IMR-90 (cell line): ENCODE results near the gene MEF2A. TPM values are rescaled to one million over a fixed set of nuclear protein-coding genes. Genes with fewer than 3 reads are reported as not detected.

Experiments
- ATAC-seq: fragments of 200-7000 bp; cut with Tn5 transposase; 2 replicates; pipeline ENCODE4 v1.9.1; 2020; ENCODE audit warnings: low read depth, mild to moderate bottlenecking, moderate library complexity
- BruUV-seq: library from RNA; stranded (reverse); fragments of 400-500 nt; replicated peaks from 2 replicates; lab custom pipeline; 2021; lab: Mats Ljungman, UMichigan
- CTCF ChIA-PET: fragments of 300-600 bp; formaldehyde crosslinking; extraction: SDS; loops from one replicate; lab custom pipeline; 2021; ENCODE audit warnings: antibody characterized with exemption; lab: Yijun Ruan, JAX
- POLR2A ChIA-PET: fragments of 300-600 bp; sonication (Branson Sonifier 250); formaldehyde crosslinking; loops from one replicate; lab custom pipeline; 2022; ENCODE audit warnings: antibody characterized with exemption; ENCODE audit not compliant: unreplicated experiment; lab: Charles Lee
- DNase-seq: peaks from one replicate; pipeline ENCODE4 v3.0.0; 2013
- H2AFZ ChIP-seq: replicated peaks from 2 replicates; pipeline ENCODE3; 2013; ENCODE audit warnings: low read length, mild to moderate bottlenecking; ENCODE audit not compliant: poor library complexity
- H2AK5ac ChIP-seq: 2 replicates; pipeline ENCODE4 v1.6.1; 2013; ENCODE audit warnings: low read depth, low read length, inconsistent platforms
- H2AK9ac ChIP-seq: replicated peaks from 2 replicates; pipeline ENCODE3; 2013; ENCODE audit warnings: mild to moderate bottlenecking, low read depth, low read length, moderate library complexity; ENCODE audit not compliant: poor library complexity
- H2BK120ac ChIP-seq: 2 replicates; pipeline ENCODE4 v1.6.1; 2013; ENCODE audit warnings: low read depth, low read length, inconsistent platforms
- H2BK15ac ChIP-seq: 3 replicates; pipeline ENCODE4 v1.6.1; 2013; ENCODE audit warnings: low read depth, low read length, inconsistent platforms
- H2BK20ac ChIP-seq: 2 replicates; pipeline ENCODE4 v1.6.1; 2013; ENCODE audit warnings: low read depth, mild to moderate bottlenecking, inconsistent platforms, low read length, moderate library complexity
- H2BK5ac ChIP-seq: 2 replicates; pipeline ENCODE4 v1.6.1; 2013; ENCODE audit warnings: mild to moderate bottlenecking, low read depth, low read length, inconsistent platforms; ENCODE audit not compliant: poor library complexity, severe bottlenecking
- H3K14ac ChIP-seq: replicated peaks from 2 replicates; pipeline ENCODE4 v1.6.1; 2013; ENCODE audit warnings: low read depth, low read length, inconsistent platforms
- H3K18ac ChIP-seq: 2 replicates; pipeline ENCODE4 v1.6.1; 2013; ENCODE audit warnings: low read depth, low read length, control low read depth
- H3K23ac ChIP-seq: 2 replicates; pipeline ENCODE4 v1.6.1; 2013; ENCODE audit warnings: low read depth, low read length, inconsistent platforms
- H3K27ac ChIP-seq: 2 replicates; pipeline ENCODE4 v1.5.1; 2013; ENCODE audit warnings: mild to moderate bottlenecking, control low read depth, low read length; ENCODE audit not compliant: insufficient read depth
- H3K27me3 ChIP-seq: 2 replicates; pipeline ENCODE4 v1.6.1; 2013; ENCODE audit warnings: low read length; ENCODE audit not compliant: control insufficient read depth, insufficient read depth
- H3K36me3 ChIP-seq: 2 replicates; pipeline ENCODE4 v1.6.1; 2013; ENCODE audit warnings: low read length, mixed read lengths; ENCODE audit not compliant: control insufficient read depth, insufficient read depth
- H3K4ac ChIP-seq: 2 replicates; pipeline ENCODE4 v1.6.1; 2013; ENCODE audit warnings: low read depth, low read length, inconsistent platforms
- H3K4me1 ChIP-seq: 2 replicates; pipeline ENCODE4 v1.6.1; 2013; ENCODE audit warnings: low read length, mixed read lengths; ENCODE audit not compliant: control insufficient read depth, insufficient read depth
- H3K4me2 ChIP-seq: 2 replicates; pipeline ENCODE4 v1.6.1; 2013; ENCODE audit warnings: low read depth, mild to moderate bottlenecking, control low read depth, low read length, moderate library complexity
- H3K4me3 ChIP-seq: 2 replicates; pipeline ENCODE4 v1.5.1; 2013; ENCODE audit warnings: low read depth, mild to moderate bottlenecking, control low read depth, low read length, moderate library complexity; ENCODE audit not compliant: insufficient read depth
- H3K56ac ChIP-seq: 2 replicates; pipeline ENCODE4 v1.6.1; 2013; ENCODE audit warnings: low read length, inconsistent platforms; ENCODE audit not compliant: insufficient read depth; ENCODE audit errors: extremely low read depth
- H3K79me1 ChIP-seq, 2 experiments: 2 replicates each; pipeline ENCODE4 v1.6.1; 2013; ENCODE audit warnings: low read length in 2 of 2, inconsistent platforms in 1 of 2, low read depth in 1 of 2
- H3K9ac ChIP-seq: 2 replicates; pipeline ENCODE4 v1.6.1; 2013; ENCODE audit warnings: low read depth, low read length, control low read depth
- H3K9me1 ChIP-seq: 2 replicates; pipeline ENCODE4 v1.6.1; 2013; ENCODE audit warnings: low read length, inconsistent platforms; ENCODE audit not compliant: insufficient read depth
- H3K9me3 ChIP-seq: 2 replicates; pipeline ENCODE4 v1.6.1; 2013; ENCODE audit warnings: low read length; ENCODE audit not compliant: control insufficient read depth, insufficient read depth
- H4K20me1 ChIP-seq: 2 replicates; pipeline ENCODE4 v1.6.1; 2013; ENCODE audit warnings: low read length, inconsistent platforms; ENCODE audit not compliant: insufficient read depth
- H4K5ac ChIP-seq: 2 replicates; pipeline ENCODE4 v1.6.1; 2013; ENCODE audit warnings: mild to moderate bottlenecking, low read depth, low read length, control low read depth
- H4K8ac ChIP-seq, 2 experiments: 2 replicates each; pipeline ENCODE4 v1.6.1; 2013; ENCODE audit warnings: low read depth in 2 of 2, low read length in 2 of 2, control low read depth in 1 of 2, inconsistent platforms in 1 of 2
- H4K91ac ChIP-seq: 2 replicates; pipeline ENCODE4 v1.6.1; 2013; ENCODE audit warnings: low read depth, low read length, inconsistent platforms; ENCODE audit not compliant: insufficient read depth
- BHLHE40 ChIP-seq: fragments of 150-350 bp; IDR thresholded peaks from 2 replicates; pipeline ENCODE4 v1.6.1; 2016; ENCODE audit warnings: mild to moderate bottlenecking, low read depth, low read length
- CEBPB ChIP-seq: IDR thresholded peaks from 2 replicates; pipeline ENCODE4 v1.6.1; 2012; ENCODE audit warnings: low read depth, low read length, improper control_type of control experiment
- CHD1 ChIP-seq: IDR thresholded peaks from 2 replicates; pipeline ENCODE4 v1.6.1; 2012; ENCODE audit warnings: low read depth, low read length, improper control_type of control experiment
- CTCF ChIP-seq: conservative IDR thresholded peaks from 2 replicates; pipeline ENCODE4 v1.5.1; 2012; ENCODE audit warnings: mild to moderate bottlenecking, low read depth, low read length, improper control_type of control experiment
- ELK1 ChIP-seq: fragments of 150-350 bp; IDR thresholded peaks from 2 replicates; pipeline ENCODE4 v1.6.1; 2016; ENCODE audit warnings: low read depth, mild to moderate bottlenecking, low read length, moderate library complexity, borderline replicate concordance
- FOS ChIP-seq: fragments of 150-350 bp; IDR thresholded peaks from 2 replicates; pipeline ENCODE4 v1.6.1; 2016; ENCODE audit warnings: low read depth, low read length
- MAFK ChIP-seq: IDR thresholded peaks from 2 replicates; pipeline ENCODE4 v1.6.1; 2012; ENCODE audit warnings: low read depth, low read length, improper control_type of control experiment
- MAZ ChIP-seq: IDR thresholded peaks from 2 replicates; pipeline ENCODE4 v1.6.1; 2012; ENCODE audit warnings: low read depth, mild to moderate bottlenecking, low read length, improper control_type of control experiment, moderate library complexity, borderline replicate concordance
- MXI1 ChIP-seq: IDR thresholded peaks from 2 replicates; pipeline ENCODE4 v1.6.1; 2012; ENCODE audit warnings: low read depth, mild to moderate bottlenecking, low read length, moderate library complexity, borderline replicate concordance
- NFE2L2 ChIP-seq: fragments of 150-350 bp; IDR thresholded peaks from 2 replicates; pipeline ENCODE4 v1.6.1; 2016; ENCODE audit warnings: low read depth, mild to moderate bottlenecking, low read length
- POLR2A ChIP-seq: IDR thresholded peaks from 2 replicates; pipeline ENCODE4 v1.6.1; 2012; ENCODE audit warnings: mild to moderate bottlenecking, low read depth, low read length
- RAD21 ChIP-seq: IDR thresholded peaks from 2 replicates; pipeline ENCODE4 v1.6.1; 2012; ENCODE audit warnings: low read length, improper control_type of control experiment
- RCOR1 ChIP-seq: IDR thresholded peaks from 2 replicates; pipeline ENCODE4 v1.6.1; 2012; ENCODE audit warnings: mild to moderate bottlenecking, low read length, improper control_type of control experiment; ENCODE audit not compliant: insufficient replicate concordance
- RFX5 ChIP-seq: IDR thresholded peaks from 2 replicates; pipeline ENCODE4 v1.8.0; 2012; ENCODE audit warnings: low read depth, mild to moderate bottlenecking, low read length, moderate library complexity
- SMC3 ChIP-seq: fragments of 150-350 bp; IDR thresholded peaks from 2 replicates; pipeline ENCODE4 v1.6.1; 2016; ENCODE audit warnings: low read depth, mild to moderate bottlenecking, antibody characterized with exemption, low read length, moderate library complexity
- USF2 ChIP-seq: fragments of 150-350 bp; IDR thresholded peaks from 2 replicates; pipeline ENCODE4 v1.6.1; 2017; ENCODE audit warnings: mild to moderate bottlenecking, antibody characterized with exemption, low read length, low read depth
- WGBS, 2 experiments: methylation state at CpG; one replicate each; pipeline versions ENCODE4 v1.1.5 to v1.1.7; 2013; ENCODE audit warnings: missing lambda C conversion rate in 2 of 2; ENCODE audit not compliant: insufficient read length in 1 of 2; ENCODE audit errors: extremely low coverage in 2 of 2; 5-methylcytosine and 5-hydroxymethylcytosine counted together
- dilution Hi-C: fragments of 300-500 bp; cut with HindIII; formaldehyde crosslinking; loops from one replicate; pipeline ENCODE4 v1.14.3; 2018; ENCODE audit warnings: low sequenced_read_pairs; ENCODE audit not compliant: unreplicated experiment
- in situ Hi-C: fragments of 300-500 bp; cut with MboI; formaldehyde crosslinking; loops from 3 replicates; pipeline ENCODE4 v1.14.3; 2019; ENCODE audit warnings: low sequenced_read_pairs, inconsistent platforms, mixed read lengths
- intact Hi-C: fragments of 100-400 bp; cut with micrococcal nuclease; formaldehyde crosslinking; loops from 2 replicates; pipeline ENCODE4 v1.10.0; 2022
- polyA plus RNA-seq, 3 experiments: library from polyadenylated mRNA; depleted of rRNA; stranded (reverse); fragments of >200 nt; gene quantifications; 2 replicates each; pipeline ENCODE4 v1.2.3, GENCODE V29; 2012; ENCODE audit warnings: low replicate concordance in 1 of 3
- total RNA-seq: library from RNA; depleted of rRNA; stranded (reverse); fragments of >200 nt; gene quantifications from 2 replicates; pipeline ENCODE4 v1.2.3, GENCODE V29; 2012

Gene MEF2A
- total and polyA plus RNA-seq, 2 of the 4 experiments (the other 2 are of a cell fraction) = 16.1 to 16.7 TPM

GRCh38 chr15:99590913-99591646 is 25.3 kb downstream of the MEF2A start:
- no peak overlapping the region for H3K23ac ChIP-seq
- no peaks in the 10 kb centered on the region for H3K36me3 ChIP-seq
- H2BK5ac ChIP-seq = no peak overlapping the region
- no TSS peak for BruUV-seq
- no peak for DNase-seq
- no peak overlapping the region for H3K9ac ChIP-seq
- no peaks in the 10 kb centered on the region for H3K27me3 ChIP-seq
- no peak overlapping the region for H2BK15ac ChIP-seq
- no peak overlapping the region for H3K4ac ChIP-seq
- peaks cover 18 to 53% of the 10 kb centered on the region in 2 experiments for H3K79me1 ChIP-seq
- H2AK5ac ChIP-seq = no peak overlapping the region
- no peak overlapping the region for H3K14ac ChIP-seq
- no peak overlapping the region for H2AK9ac ChIP-seq
- H3K27ac ChIP-seq = no peak overlapping the region
- H4K8ac ChIP-seq = no peak overlapping the region
- ATAC-seq = no peak
- H3K9me1 ChIP-seq = peaks cover 3% of the 10 kb centered on the region; the same call in 1 of the 2 replicates
- ChIA-PET POLR2A (no interaction called here), CTCF (no interaction called here)
- no peak overlapping the region for H3K4me3 ChIP-seq
- TF ChIP-seq CTCF (no peak), MAFK (no peak), SMC3 (no peak), RAD21 (no peak), CEBPB (no peak), FOS (no peak), ELK1 (no peak), BHLHE40 (no peak), RFX5 (no peak), NFE2L2 (no peak), CHD1 (no peak), MAZ (no peak), RCOR1 (no peak), USF2 (no peak), MXI1 (no peak), POLR2A (no peak)
- no peak overlapping the region for H2AFZ ChIP-seq
- no peak overlapping the region for H4K91ac ChIP-seq
- no peak overlapping the region for H2BK120ac ChIP-seq
- H3K56ac ChIP-seq = no peak overlapping the region
- H4K20me1 ChIP-seq = peaks cover 36% of the 10 kb centered on the region
- H2BK20ac ChIP-seq = no peak overlapping the region
- intact Hi-C loops = no loop called here
- H3K4me2 ChIP-seq = no peak overlapping the region
- H4K5ac ChIP-seq = no peak overlapping the region
- in situ Hi-C loops = no loop called here
- no peak overlapping the region for H3K18ac ChIP-seq
- no peaks in the 10 kb centered on the region for H3K9me3 ChIP-seq
- peaks cover 4% of the 10 kb centered on the region for H3K4me1 ChIP-seq
- dilution Hi-C loops = no loop called here
- no CpG with 5 or more reads among the region's 2 CpGs for WGBS, 2 experiments
